Testis (tissue), 3 donors: ENCODE measurements around the gene SPAG5. TPM values are rescaled to one million over a fixed set of nuclear protein-coding genes. Genes with fewer than 3 reads are reported as not detected.

Source experiments
- DNase-seq: peaks from one replicate; pipeline ENCODE4 v3.0.0-alpha.2; 2019
- H3K27ac ChIP-seq, 2 donors: fragments of 200-600 bp; sonication (generic); one replicate each; pipeline ENCODE4 v1.5.1; 2019
- H3K27me3 ChIP-seq: fragments of 200-600 bp; sonication (generic); one replicate; pipeline ENCODE4 v1.5.1; 2019
- H3K36me3 ChIP-seq: fragments of 200-600 bp; sonication (generic); one replicate; pipeline ENCODE4 v1.5.1; 2017; ENCODE audit warnings: low read depth; ENCODE audit errors: missing control alignments
- H3K4me1 ChIP-seq: fragments of 200-600 bp; sonication (generic); one replicate; pipeline ENCODE4 v1.5.1; 2019
- H3K4me3 ChIP-seq, 2 donors: fragments of 200-600 bp; sonication (generic); one replicate each; pipeline ENCODE4 v1.5.1; 2017 to 2019
- H3K9me3 ChIP-seq: fragments of 200-600 bp; sonication (generic); one replicate; pipeline ENCODE4 v1.5.1; 2017
- CTCF ChIP-seq, 3 experiments: fragments of 450-650 bp in 2 of 3; fragments of 200-600 bp in 1 of 3; sonication (generic) in 1 of 3; IDR thresholded peaks; one replicate each; pipeline ENCODE4 v1.5.1; 2016 to 2019; ENCODE audit warnings: antibody characterized with exemption in 3 of 3, mild to moderate bottlenecking in 2 of 3, moderate library complexity in 1 of 3
- POLR2A ChIP-seq: fragments of 450-650 bp; IDR thresholded peaks from one replicate; pipeline ENCODE4 v1.6.1; 2017; ENCODE audit warnings: antibody characterized with exemption, mild to moderate bottlenecking, moderate library complexity
- WGBS, 2 donors: methylation state at CpG; one replicate each; pipeline ENCODE4 v1.1.5; 2018; 5-methylcytosine and 5-hydroxymethylcytosine counted together
- intact Hi-C: fragments of 100-400 bp; cut with DNase I; formaldehyde crosslinking; loops from one replicate; pipeline ENCODE4 v1.15.1; 2023; ENCODE audit warnings: low total_unique reads
- polyA plus RNA-seq: library from polyadenylated mRNA; stranded (reverse); fragments of 350-450 nt; fragmentation: Illumina TruSeq; extraction: RNeasy Lipid Tissue Mini Kit (QIAGEN cat#74804); gene quantifications from one replicate; pipeline ENCODE4 v1.2.3, GENCODE V29; 2014; ENCODE audit warnings: low read depth, low replicate concordance; ENCODE audit not compliant: insufficient read depth
- total RNA-seq, 2 donors: library from RNA; depleted of rRNA; stranded (reverse); fragments of >200 nt; gene quantifications; one replicate each; pipeline ENCODE4 v1.2.3, GENCODE V29; 2016

The SPAG5 gene
- total and polyA plus RNA-seq, 3 donors from 2014 or later, result 79.4 to 232 (median 116) TPM

- intact Hi-C loops, result no loop called here
- Histone ChIP-seq H3K4me1 (peaks cover 19% of the 10 kb centered on the region), H3K27me3 (no peaks in the 10 kb centered on the region), H3K27ac (peak within 1 kb of the TSS; percentile 71 to 82), H3K9me3 (no peaks in the 10 kb centered on the region), H3K4me3 (peak within 1 kb of the TSS; percentile 72 to 90), H3K36me3 (no peaks in the 10 kb centered on the region)
- WGBS, 2 donors, result 0 to 1% methylated on average over 21 to 47 of the region's 49 CpGs
- peak; percentile 97 for DNase-seq
- TF ChIP-seq POLR2A, result peak; percentile 46
- TF ChIP-seq CTCF (IDR thresholded peaks at IDR 0.05), result no peak
These were observed 27.3 kb downstream of the SPAG5 start, which contains the start of gene PIGS for GRCh38 chr17:28571361-28572122. Gene PIGS, minus strand, starts transcription at chr17:28571524. Its CDS starts 28 bp downstream, at chr17:28571496.

- DNase-seq, result peak; percentile 74
- H3K27me3 ChIP-seq, result no peaks in the 10 kb centered on the region
- peak overlapping the region; percentile 72 to 90 for H3K4me3 ChIP-seq
- no peaks in the 10 kb centered on the region for H3K36me3 ChIP-seq
- TF ChIP-seq CTCF (IDR thresholded peaks at IDR 0.05) (no peak), POLR2A (no peak)
- peaks cover 19% of the 10 kb centered on the region for H3K4me1 ChIP-seq
- H3K27ac ChIP-seq, result peak overlapping the region; percentile 71 to 82
- no peaks in the 10 kb centered on the region for H3K9me3 ChIP-seq
- intact Hi-C loops, result no loop called here
- 1 to 3% methylated on average over 9 to 39 of the region's 39 CpGs for WGBS, 2 donors
These were observed 28.0 kb downstream of the SPAG5 start for GRCh38 chr17:28570716-28571360.

DNA sequence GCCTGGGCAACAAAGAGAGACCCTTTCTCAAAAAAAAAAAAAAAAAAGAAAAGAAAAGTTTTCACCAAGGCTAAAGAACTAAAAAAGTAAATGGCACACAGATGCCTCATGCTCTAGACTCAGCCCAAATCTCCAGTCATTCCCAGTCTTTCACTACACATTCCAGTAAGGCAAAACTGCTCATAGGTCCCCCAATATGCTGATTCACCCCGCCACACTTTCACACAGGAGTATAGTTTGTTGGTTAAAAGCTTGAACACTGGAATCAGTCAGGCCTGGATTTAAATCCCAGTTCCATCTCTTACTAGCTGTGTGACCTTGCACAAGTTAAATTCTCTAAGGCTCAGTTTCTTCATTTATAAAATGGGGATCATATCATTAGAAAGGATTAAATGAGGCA, 29.4 kb downstream of the SPAG5 start:
- no peak for TF ChIP-seq POLR2A
- no peak for TF ChIP-seq CTCF (IDR thresholded peaks at IDR 0.05)
- Histone ChIP-seq H3K4me1 (peaks cover 19% of the 10 kb centered on the region), H3K4me3 (no peak overlapping the region), H3K36me3 (no peaks in the 10 kb centered on the region), H3K27me3 (no peaks in the 10 kb centered on the region), H3K9me3 (no peaks in the 10 kb centered on the region), H3K27ac (no peak overlapping the region)
- intact Hi-C loops, result no loop called here
- DNase-seq, result no peak
- WGBS, 2 donors, result 95 to 97% methylated on average over 1 of the region's 1 CpG

GRCh38 chr17:28567604-28568003, 31.2 kb downstream of the SPAG5 start:
- Histone ChIP-seq H3K9me3 (no peaks in the 10 kb centered on the region), H3K4me1 (peaks cover 17% of the 10 kb centered on the region), H3K4me3 (no peak overlapping the region), H3K27me3 (no peaks in the 10 kb centered on the region), H3K36me3 (no peaks in the 10 kb centered on the region), H3K27ac (no peak overlapping the region)
- intact Hi-C loops, result no loop called here
- no peak for TF ChIP-seq CTCF (IDR thresholded peaks at IDR 0.05)
- no peak for TF ChIP-seq POLR2A
- no peak for DNase-seq
- 85 to 87% methylated on average over 3 of the region's 3 CpGs for WGBS, 2 donors
